Heart left ventricle (tissue), 13 donors: Measurements from ENCODE around the gene SPECC1.

Source experiments
- POLR2A ChIP-seq, 2 donors: fragments of 450-650 bp; IDR thresholded peaks; one replicate each; pipeline ENCODE4 v1.6.1; 2017; ENCODE audit warnings: antibody characterized with exemption in 2 of 2, mild to moderate bottlenecking in 2 of 2, moderate library complexity in 2 of 2
- TF ChIP-seq, protein P1 (sequence below), 12 donors: fragments of 200-600 bp; sonication (generic) in 4 of 12; IDR thresholded peaks; one replicate each; pipeline versions ENCODE4 v1.5.0 to v1.8.0; 2018 to 2022; ENCODE audit warnings: antibody characterized with exemption in 12 of 12, mild to moderate bottlenecking in 5 of 12
- donor health status: ischemic (EF 13 %, LVEDD 7.1; RV severe dilation, severe dysfunction).
- donor health status: DM: no; HTN: yes; CAD: no.
- donor health status: DM: no; HTN: no; CAD: no.
- donor health status: ischemic (EF 25% LVEDD 6.9; RV normal size, moderate dysfunction).
- donor health status: ischemic (EF 25% LVEDD 5.7; RV mildly dilated, moderate dysfunction).
- donor health status: ischemic (EF 35%, LVEDD 5.7; RV mildly dilated, moderate dysfunction).
- donor health status: nonischemic (EF 11% LVEDD 7.7; RV severe dilation, severe dysfunction).
- donor health status: DM: yes; HTN: yes; CAD: no.
- donor health status: PGD.
- donor health status: ischemic (EF 29% LVEDD 5.4; RV normal size, mild dysfunction).
- donor health status: nonischemic (EF 23%, LVEDD 6.1; RV moderate dilation, normal function).

DNA sequence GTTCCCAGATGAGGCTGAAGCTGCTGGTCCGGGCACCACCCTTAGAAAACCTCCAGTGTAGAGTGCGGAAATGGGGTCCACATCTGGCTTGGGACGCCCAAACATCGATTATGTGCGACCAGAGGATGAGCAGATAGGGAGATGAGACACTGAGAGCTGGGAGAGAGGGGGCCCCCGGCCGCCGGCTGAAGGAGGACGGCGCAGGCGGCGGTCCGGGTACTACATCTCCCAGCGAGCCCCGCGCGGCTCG is 182 bp upstream of the SPECC1 start:
- no peak for TF ChIP-seq POLR2A (IDR thresholded peaks at IDR 0.05)
- TF ChIP-seq, protein P1, sequence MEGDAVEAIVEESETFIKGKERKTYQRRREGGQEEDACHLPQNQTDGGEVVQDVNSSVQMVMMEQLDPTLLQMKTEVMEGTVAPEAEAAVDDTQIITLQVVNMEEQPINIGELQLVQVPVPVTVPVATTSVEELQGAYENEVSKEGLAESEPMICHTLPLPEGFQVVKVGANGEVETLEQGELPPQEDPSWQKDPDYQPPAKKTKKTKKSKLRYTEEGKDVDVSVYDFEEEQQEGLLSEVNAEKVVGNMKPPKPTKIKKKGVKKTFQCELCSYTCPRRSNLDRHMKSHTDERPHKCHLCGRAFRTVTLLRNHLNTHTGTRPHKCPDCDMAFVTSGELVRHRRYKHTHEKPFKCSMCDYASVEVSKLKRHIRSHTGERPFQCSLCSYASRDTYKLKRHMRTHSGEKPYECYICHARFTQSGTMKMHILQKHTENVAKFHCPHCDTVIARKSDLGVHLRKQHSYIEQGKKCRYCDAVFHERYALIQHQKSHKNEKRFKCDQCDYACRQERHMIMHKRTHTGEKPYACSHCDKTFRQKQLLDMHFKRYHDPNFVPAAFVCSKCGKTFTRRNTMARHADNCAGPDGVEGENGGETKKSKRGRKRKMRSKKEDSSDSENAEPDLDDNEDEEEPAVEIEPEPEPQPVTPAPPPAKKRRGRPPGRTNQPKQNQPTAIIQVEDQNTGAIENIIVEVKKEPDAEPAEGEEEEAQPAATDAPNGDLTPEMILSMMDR (IDR thresholded peaks at IDR 0.05): no peak
